Measurements from ENCODE around the gene GNG3.
"Not testable (repeated sequence)": the region's sequence is repeated elsewhere in the genome, so short reads cannot be mapped to it uniquely, and the experiment has no call there.

The GNG3 gene

GRCh38 chr11:62707277-62707861 lies at the start of gene GNG3, which contains the start of gene BSCL2:
Gene GNG3 (plus strand): TSS chr11:62707676. CDS start chr11:62708296, 620 bp downstream.
Gene BSCL2 (minus strand): TSS chr11:62707424. CDS start chr11:62707195, 229 bp downstream.
- Mint-ChIP-seq H3K27me3 (no peaks in the 10 kb centered on the region), H3K36me3 (peaks cover 22% of the 10 kb centered on the region), H3K4me1 (peaks cover 57% of the 10 kb centered on the region), H3K27ac (peak within 1 kb of the TSS; percentile 90), H3K4me3 (peak within 1 kb of the TSS; percentile 98), H3K9me3 (no peaks in the 10 kb centered on the region)
- ATAC-seq, result no peak

- H3K27me3 Mint-ChIP-seq, result no peaks in the 10 kb centered on the region
- peaks cover 42% of the 10 kb centered on the region for H3K36me3 Mint-ChIP-seq
- peak overlapping the region; percentile 89 for H3K27ac Mint-ChIP-seq
- no peaks in the 10 kb centered on the region for H3K9me3 Mint-ChIP-seq
- H3K4me3 Mint-ChIP-seq, result peak overlapping the region; percentile 98
- ATAC-seq, result peak; percentile 66
- peaks cover 40% of the 10 kb centered on the region for H3K4me1 Mint-ChIP-seq
These were observed 42.9 kb upstream of the GNG3 start for GRCh38 chr11:62664405-62665074.

GRCh38 chr11:62665075-62665598 lies 42.3 kb upstream of the GNG3 start, which contains the start of the genes C11orf98 and CSKMT:
Gene C11orf98 (minus strand): TSS chr11:62665210. CDS start chr11:62665169, 41 bp downstream.
Gene CSKMT (plus strand): TSS chr11:62665312. CDS start chr11:62665880, 568 bp downstream.
- H3K27me3 Mint-ChIP-seq, result no peaks in the 10 kb centered on the region
- H3K4me1 Mint-ChIP-seq, result peaks cover 46% of the 10 kb centered on the region
- H3K4me3 Mint-ChIP-seq, result peak within 1 kb of the TSS; percentile 98
- ATAC-seq, result peak; percentile 98
- no peaks in the 10 kb centered on the region for H3K9me3 Mint-ChIP-seq
- H3K27ac Mint-ChIP-seq, result peak within 1 kb of the TSS; percentile 89
- peaks cover 44% of the 10 kb centered on the region for H3K36me3 Mint-ChIP-seq

GRCh38 chr11:62665599-62666258 lies 41.7 kb upstream of the GNG3 start:
- Mint-ChIP-seq H3K4me1 (peaks cover 50% of the 10 kb centered on the region), H3K27me3 (no peaks in the 10 kb centered on the region), H3K27ac (peak overlapping the region; percentile 89), H3K9me3 (no peaks in the 10 kb centered on the region), H3K4me3 (peak overlapping the region; percentile 98), H3K36me3 (peaks cover 44% of the 10 kb centered on the region)
- ATAC-seq, result peak; percentile 62

GRCh38 chr11:62666259-62666926 lies 41.1 kb upstream of the GNG3 start:
- H3K27me3 Mint-ChIP-seq, result no peaks in the 10 kb centered on the region
- no peak for ATAC-seq
- peak overlapping the region; percentile 89 for H3K27ac Mint-ChIP-seq
- no peaks in the 10 kb centered on the region for H3K9me3 Mint-ChIP-seq
- H3K4me1 Mint-ChIP-seq, result peaks cover 54% of the 10 kb centered on the region
- H3K36me3 Mint-ChIP-seq, result peaks cover 44% of the 10 kb centered on the region
- H3K4me3 Mint-ChIP-seq, result peak overlapping the region; percentile 98

- H3K36me3 Mint-ChIP-seq, result peaks cover 41% of the 10 kb centered on the region
- peak overlapping the region; percentile 98 for H3K4me3 Mint-ChIP-seq
- H3K27ac Mint-ChIP-seq, result peak overlapping the region; percentile 89
- H3K9me3 Mint-ChIP-seq, result no peaks in the 10 kb centered on the region
- no peak for ATAC-seq
- no peaks in the 10 kb centered on the region for H3K27me3 Mint-ChIP-seq
- peaks cover 56% of the 10 kb centered on the region for H3K4me1 Mint-ChIP-seq
These were observed 40.0 kb upstream of the GNG3 start for GRCh38 chr11:62667460-62667859.

GRCh38 chr11:62669420-62670161 lies 37.9 kb upstream of the GNG3 start:
- Mint-ChIP-seq H3K27me3 (no peaks in the 10 kb centered on the region), H3K4me1 (peaks cover 54% of the 10 kb centered on the region), H3K4me3 (peak overlapping the region; percentile 42), H3K36me3 (peaks cover 33% of the 10 kb centered on the region), H3K9me3 (no peaks in the 10 kb centered on the region), H3K27ac (no peak overlapping the region)
- no peak for ATAC-seq

GRCh38 chr11:62671236-62671607 lies 36.3 kb upstream of the GNG3 start:
- H3K36me3 Mint-ChIP-seq, result peaks cover 28% of the 10 kb centered on the region
- ATAC-seq, result peak; percentile 6
- no peaks in the 10 kb centered on the region for H3K27me3 Mint-ChIP-seq
- H3K9me3 Mint-ChIP-seq, result no peaks in the 10 kb centered on the region
- peaks cover 59% of the 10 kb centered on the region for H3K4me1 Mint-ChIP-seq
- H3K4me3 Mint-ChIP-seq, result peak overlapping the region; percentile 98
- peak overlapping the region; percentile 94 for H3K27ac Mint-ChIP-seq

- Mint-ChIP-seq H3K36me3 (peaks cover 28% of the 10 kb centered on the region), H3K27ac (peak within 1 kb of the TSS; percentile 94), H3K4me3 (peak within 1 kb of the TSS; percentile 98), H3K4me1 (peaks cover 59% of the 10 kb centered on the region), H3K27me3 (no peaks in the 10 kb centered on the region), H3K9me3 (no peaks in the 10 kb centered on the region)
- ATAC-seq, result peak; percentile 91
These were observed 35.7 kb upstream of the GNG3 start, which contains the start of the genes LBHD1 and UQCC3 for GRCh38 chr11:62671608-62672389. Gene LBHD1 (minus strand): TSS chr11:62672267. CDS start chr11:62670031, 2,236 bp downstream. Gene UQCC3 (plus strand): TSS chr11:62671673. CDS start chr11:62671746, 73 bp downstream.

- peaks cover 34% of the 10 kb centered on the region for H3K36me3 Mint-ChIP-seq
These were observed 34.3 kb upstream of the GNG3 start for GRCh38 chr11:62673196-62673525.

GRCh38 chr11:62675415-62675814 lies 32.1 kb upstream of the GNG3 start:
- ATAC-seq, H3K27me3 Mint-ChIP-seq, H3K27ac Mint-ChIP-seq, H3K9me3 Mint-ChIP-seq, H3K4me3 Mint-ChIP-seq: not testable (repeated sequence)
- Mint-ChIP-seq H3K36me3 (peaks cover 29% of the 10 kb centered on the region), H3K4me1 (peaks cover 57% of the 10 kb centered on the region)

More at GRCh38 chr11:62673196-62673525, 34.3 kb upstream of the GNG3 start:
- H3K4me1 Mint-ChIP-seq, result peaks cover 63% of the 10 kb centered on the region
- H3K9me3 Mint-ChIP-seq, result no peaks in the 10 kb centered on the region
- no peak for ATAC-seq
- H3K27me3 Mint-ChIP-seq, result no peaks in the 10 kb centered on the region
- H3K27ac Mint-ChIP-seq, result no peak overlapping the region
- peak overlapping the region; percentile 98 for H3K4me3 Mint-ChIP-seq

GRCh38 chr11:62676698-62677097 lies 30.8 kb upstream of the GNG3 start:
- H3K4me1 Mint-ChIP-seq, result peaks cover 56% of the 10 kb centered on the region
- H3K9me3 Mint-ChIP-seq, result no peaks in the 10 kb centered on the region
- no peaks in the 10 kb centered on the region for H3K27me3 Mint-ChIP-seq
- H3K36me3 Mint-ChIP-seq, result peaks cover 29% of the 10 kb centered on the region
- H3K27ac Mint-ChIP-seq, result peak overlapping the region; percentile 55
- no peak for ATAC-seq
- H3K4me3 Mint-ChIP-seq, result peak overlapping the region; percentile 25

- Mint-ChIP-seq H3K9me3 (no peaks in the 10 kb centered on the region), H3K4me3 (peak overlapping the region; percentile 25), H3K4me1 (peaks cover 56% of the 10 kb centered on the region), H3K27me3 (no peaks in the 10 kb centered on the region), H3K36me3 (peaks cover 29% of the 10 kb centered on the region), H3K27ac (peak overlapping the region; percentile 55)
- no peak for ATAC-seq
These were observed 30.3 kb upstream of the GNG3 start for GRCh38 chr11:62677156-62677555.
